HCT116 (cell line): ENCODE results near the gene MYOG.

Experiments used
- ATF3 ChIP-seq: IDR thresholded peaks from 2 replicates; pipeline ENCODE4 v1.6.1; 2012
- CEBPB ChIP-seq: IDR thresholded peaks from 2 replicates; pipeline ENCODE4 v1.6.1; 2012; ENCODE audit warnings: low read depth
- EZH2 ChIP-seq: fragments of 200-600 bp; sonication (generic); IDR thresholded peaks from 2 replicates; pipeline ENCODE4 v1.6.1; 2017; ENCODE audit warnings: antibody characterized with exemption, mixed run types
- POLR2AphosphoS5 ChIP-seq: IDR thresholded peaks from 2 replicates; pipeline ENCODE4 v1.6.1; 2011; ENCODE audit warnings: mild to moderate bottlenecking, low read depth, low read length, moderate library complexity
- TF ChIP-seq, protein P1 (sequence below), 3 experiments: fragments of 200-600 bp in 1 of 3; sonication (generic) in 1 of 3; IDR thresholded peaks in 2 of 3; conservative IDR thresholded peaks in 1 of 3; 2 replicates each; pipeline ENCODE4 v1.5.1; 2012 to 2017; ENCODE audit warnings: low read depth in 2 of 3, low read length in 2 of 3, antibody characterized with exemption in 1 of 3, borderline replicate concordance in 1 of 3, control low read depth in 1 of 3, mild to moderate bottlenecking in 1 of 3, mixed read lengths in 1 of 3, mixed run types in 1 of 3, moderate library complexity in 1 of 3; ENCODE audit not compliant: insufficient read depth in 1 of 3

DNA sequence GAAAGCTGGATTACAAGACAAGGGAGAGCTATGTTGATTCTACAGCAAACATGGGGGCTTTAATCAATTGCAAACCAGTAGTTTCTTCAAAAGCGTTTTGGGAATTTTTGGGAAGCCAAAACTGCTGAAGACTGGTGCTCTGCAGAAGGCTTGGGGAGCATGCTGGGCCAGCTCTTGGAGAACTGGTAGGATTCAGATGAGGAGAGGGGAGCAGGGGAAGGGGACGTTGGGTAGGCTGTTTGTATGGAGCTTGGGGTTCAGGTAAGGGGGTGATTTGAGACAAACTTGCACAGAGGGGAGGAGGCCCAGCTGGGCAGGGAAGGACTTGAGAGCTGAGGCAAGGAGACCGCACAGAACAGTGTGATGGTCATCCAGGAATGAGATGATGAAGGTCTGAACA, 2.6 kb upstream of the MYOG start:
- no peak for TF ChIP-seq POLR2AphosphoS5
- no peak for TF ChIP-seq ATF3
- TF ChIP-seq, protein P1, sequence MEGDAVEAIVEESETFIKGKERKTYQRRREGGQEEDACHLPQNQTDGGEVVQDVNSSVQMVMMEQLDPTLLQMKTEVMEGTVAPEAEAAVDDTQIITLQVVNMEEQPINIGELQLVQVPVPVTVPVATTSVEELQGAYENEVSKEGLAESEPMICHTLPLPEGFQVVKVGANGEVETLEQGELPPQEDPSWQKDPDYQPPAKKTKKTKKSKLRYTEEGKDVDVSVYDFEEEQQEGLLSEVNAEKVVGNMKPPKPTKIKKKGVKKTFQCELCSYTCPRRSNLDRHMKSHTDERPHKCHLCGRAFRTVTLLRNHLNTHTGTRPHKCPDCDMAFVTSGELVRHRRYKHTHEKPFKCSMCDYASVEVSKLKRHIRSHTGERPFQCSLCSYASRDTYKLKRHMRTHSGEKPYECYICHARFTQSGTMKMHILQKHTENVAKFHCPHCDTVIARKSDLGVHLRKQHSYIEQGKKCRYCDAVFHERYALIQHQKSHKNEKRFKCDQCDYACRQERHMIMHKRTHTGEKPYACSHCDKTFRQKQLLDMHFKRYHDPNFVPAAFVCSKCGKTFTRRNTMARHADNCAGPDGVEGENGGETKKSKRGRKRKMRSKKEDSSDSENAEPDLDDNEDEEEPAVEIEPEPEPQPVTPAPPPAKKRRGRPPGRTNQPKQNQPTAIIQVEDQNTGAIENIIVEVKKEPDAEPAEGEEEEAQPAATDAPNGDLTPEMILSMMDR (IDR thresholded peaks at IDR 0.05 in 2 of 3, conservative IDR thresholded peaks at IDR 0.05 in 1 of 3; ENCODE audit: borderline replicate concordance in 1 of 3, insufficient read depth in 1 of 3, low read depth in 2 of 3, low read length in 2 of 3), result no peak
- no peak for TF ChIP-seq EZH2
- no peak for TF ChIP-seq CEBPB
